Liver (tissue), 3 donors: ENCODE measurements around the gene ARHGEF9.
"Not testable (repeated sequence)": the region's sequence is repeated elsewhere in the genome, so short reads cannot be mapped to it uniquely, and the experiment has no call there.

Experiments used
- GABPA ChIP-seq, 2 donors: IDR thresholded peaks in 1 of 2; conservative IDR thresholded peaks in 1 of 2; 2 replicates each; pipeline ENCODE4 v1.6.1; 2016; ENCODE audit warnings: antibody characterized with exemption in 2 of 2, mild to moderate bottlenecking in 1 of 2, moderate library complexity in 1 of 2
- RAD21 ChIP-seq, 2 donors: IDR thresholded peaks; 2 replicates each; pipeline ENCODE4 v1.6.1; 2016; ENCODE audit warnings: antibody characterized with exemption in 2 of 2, mild to moderate bottlenecking in 2 of 2
- RXRA ChIP-seq, 2 donors: IDR thresholded peaks; 2 replicates each; pipeline ENCODE4 v1.6.1; 2017 to 2018; ENCODE audit warnings: antibody characterized with exemption in 2 of 2, mild to moderate bottlenecking in 1 of 2
- SP1 ChIP-seq: IDR thresholded peaks from 2 replicates; pipeline ENCODE4 v1.6.1; 2018; ENCODE audit warnings: antibody characterized with exemption, mild to moderate bottlenecking
- TAF1 ChIP-seq: conservative IDR thresholded peaks from 2 replicates; pipeline ENCODE4 v1.6.1; 2016; ENCODE audit warnings: antibody characterized with exemption, mild to moderate bottlenecking
- TF ChIP-seq, protein P1 (sequence below): fragments of 150-350 bp; IDR thresholded peaks from 2 replicates; pipeline ENCODE4 v1.5.1; 2017; ENCODE audit warnings: improper control_type of control experiment, low read depth, low read length; ENCODE audit not compliant: missing input control
- TF ChIP-seq, protein P2 (sequence below): IDR thresholded peaks from 2 replicates; pipeline ENCODE4 v1.6.1; 2016; ENCODE audit warnings: antibody characterized with exemption
- donor health status: healthy.
- donor health status: healthy.

DNA sequence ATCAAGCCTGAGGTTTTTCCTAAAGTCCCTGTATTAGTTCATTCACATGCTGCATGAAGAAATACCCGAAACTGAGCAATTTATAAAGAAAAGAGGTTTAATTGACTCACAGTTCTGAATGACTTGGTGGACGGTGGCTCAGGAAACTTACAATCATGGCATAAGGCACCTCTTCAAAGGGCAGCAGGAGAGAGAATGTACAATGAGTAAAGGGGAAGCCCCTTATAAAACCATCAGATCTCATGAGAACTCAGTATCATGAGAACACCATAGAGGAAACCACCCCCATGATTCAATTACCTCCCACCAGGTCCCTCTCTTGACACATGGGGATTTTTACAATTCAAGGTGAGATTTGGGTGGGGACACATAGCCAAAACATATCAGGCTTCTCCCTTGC, 10.4 kb upstream of the ARHGEF9 start:
- not testable (repeated sequence) for TF ChIP-seq TAF1; RAD21 (IDR thresholded peaks at IDR 0.05); RXRA (IDR thresholded peaks at IDR 0.05); GABPA (IDR thresholded peaks at IDR 0.05 in 1 of 2, conservative IDR thresholded peaks at IDR 0.05 in 1 of 2); SP1
- TF ChIP-seq, protein P1, sequence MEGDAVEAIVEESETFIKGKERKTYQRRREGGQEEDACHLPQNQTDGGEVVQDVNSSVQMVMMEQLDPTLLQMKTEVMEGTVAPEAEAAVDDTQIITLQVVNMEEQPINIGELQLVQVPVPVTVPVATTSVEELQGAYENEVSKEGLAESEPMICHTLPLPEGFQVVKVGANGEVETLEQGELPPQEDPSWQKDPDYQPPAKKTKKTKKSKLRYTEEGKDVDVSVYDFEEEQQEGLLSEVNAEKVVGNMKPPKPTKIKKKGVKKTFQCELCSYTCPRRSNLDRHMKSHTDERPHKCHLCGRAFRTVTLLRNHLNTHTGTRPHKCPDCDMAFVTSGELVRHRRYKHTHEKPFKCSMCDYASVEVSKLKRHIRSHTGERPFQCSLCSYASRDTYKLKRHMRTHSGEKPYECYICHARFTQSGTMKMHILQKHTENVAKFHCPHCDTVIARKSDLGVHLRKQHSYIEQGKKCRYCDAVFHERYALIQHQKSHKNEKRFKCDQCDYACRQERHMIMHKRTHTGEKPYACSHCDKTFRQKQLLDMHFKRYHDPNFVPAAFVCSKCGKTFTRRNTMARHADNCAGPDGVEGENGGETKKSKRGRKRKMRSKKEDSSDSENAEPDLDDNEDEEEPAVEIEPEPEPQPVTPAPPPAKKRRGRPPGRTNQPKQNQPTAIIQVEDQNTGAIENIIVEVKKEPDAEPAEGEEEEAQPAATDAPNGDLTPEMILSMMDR = not testable (repeated sequence)
- TF ChIP-seq, protein P2, sequence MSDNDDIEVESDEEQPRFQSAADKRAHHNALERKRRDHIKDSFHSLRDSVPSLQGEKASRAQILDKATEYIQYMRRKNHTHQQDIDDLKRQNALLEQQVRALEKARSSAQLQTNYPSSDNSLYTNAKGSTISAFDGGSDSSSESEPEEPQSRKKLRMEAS = not testable (repeated sequence)
